ENCODE data around the gene FADS1. TPM values are rescaled to one million over a fixed set of nuclear protein-coding genes. Genes with fewer than 3 reads are reported as not detected.
A peak's percentile ranks its signal among the peaks of the same experiment; 100 is the strongest.

Gene FADS1
- total RNA-seq, 1 donor from 2014 or later: 74.6 TPM

DNA sequence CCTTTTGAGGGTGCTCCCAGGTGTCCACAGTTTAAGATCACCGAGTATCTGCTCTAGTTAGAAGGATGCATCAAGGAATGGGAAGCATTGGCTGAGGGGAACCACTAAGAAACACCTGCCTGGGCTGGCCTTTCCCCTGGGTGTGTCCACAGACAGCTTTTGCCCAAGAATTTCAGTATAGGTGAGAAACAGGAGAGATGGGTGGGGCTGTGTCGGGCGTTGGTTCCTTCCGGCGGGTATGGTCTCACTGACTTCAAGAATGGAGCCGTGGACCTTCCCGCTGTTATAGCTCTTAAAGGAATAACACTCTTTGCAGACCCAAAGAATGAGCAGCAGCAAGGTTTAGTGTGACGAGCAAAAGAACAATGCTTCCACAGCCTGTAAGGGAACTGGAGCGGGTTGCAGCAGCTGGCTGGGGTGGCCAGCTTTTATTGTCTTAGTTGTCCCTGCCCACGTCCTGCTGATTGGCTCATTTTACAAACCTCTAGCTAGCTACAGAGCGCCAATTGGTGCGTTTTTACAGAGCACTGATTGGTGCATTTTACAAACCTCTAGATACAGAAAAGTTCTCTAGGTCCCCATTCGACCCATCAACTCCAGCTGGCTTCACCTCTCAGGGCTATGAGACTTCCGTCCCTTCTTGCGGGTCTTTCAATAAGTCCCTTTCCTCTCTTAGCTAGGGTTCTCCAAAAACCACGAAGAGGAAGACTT is 2.4 kb downstream of the FADS1 start:
- Histone ChIP-seq H3K36me3 (ENCODE audit: insufficient read depth, low read length) (peaks cover 13% of the 10 kb centered on the region), H3K27me3 (ENCODE audit: insufficient read depth, low read length) (no peaks in the 10 kb centered on the region), H3K4me3 (ENCODE audit: insufficient read depth, low read depth, low read length) (peak overlapping the region; percentile 69), H4K20me1 (ENCODE audit: insufficient read depth, low read length) (no peaks in the 10 kb centered on the region), H3K9me3 (ENCODE audit: insufficient read depth, low read depth, low read length) (no peaks in the 10 kb centered on the region), H3K79me2 (ENCODE audit: insufficient read depth, low read length) (peaks cover 11% of the 10 kb centered on the region), H2AFZ (ENCODE audit: low read depth, low read length) (peak overlapping the region; percentile 74), H3K9ac (ENCODE audit: low read length) (peak overlapping the region; percentile 90), H3K27ac (ENCODE audit: low read depth, low read length) (peak overlapping the region; percentile 74), H3K4me1 (ENCODE audit: insufficient read depth, low read length) (peaks cover 12% of the 10 kb centered on the region), H3K4me2 (ENCODE audit: low read length) (peak overlapping the region; percentile 90)
- no peak for FAIRE-seq
- TF ChIP-seq, protein P1, sequence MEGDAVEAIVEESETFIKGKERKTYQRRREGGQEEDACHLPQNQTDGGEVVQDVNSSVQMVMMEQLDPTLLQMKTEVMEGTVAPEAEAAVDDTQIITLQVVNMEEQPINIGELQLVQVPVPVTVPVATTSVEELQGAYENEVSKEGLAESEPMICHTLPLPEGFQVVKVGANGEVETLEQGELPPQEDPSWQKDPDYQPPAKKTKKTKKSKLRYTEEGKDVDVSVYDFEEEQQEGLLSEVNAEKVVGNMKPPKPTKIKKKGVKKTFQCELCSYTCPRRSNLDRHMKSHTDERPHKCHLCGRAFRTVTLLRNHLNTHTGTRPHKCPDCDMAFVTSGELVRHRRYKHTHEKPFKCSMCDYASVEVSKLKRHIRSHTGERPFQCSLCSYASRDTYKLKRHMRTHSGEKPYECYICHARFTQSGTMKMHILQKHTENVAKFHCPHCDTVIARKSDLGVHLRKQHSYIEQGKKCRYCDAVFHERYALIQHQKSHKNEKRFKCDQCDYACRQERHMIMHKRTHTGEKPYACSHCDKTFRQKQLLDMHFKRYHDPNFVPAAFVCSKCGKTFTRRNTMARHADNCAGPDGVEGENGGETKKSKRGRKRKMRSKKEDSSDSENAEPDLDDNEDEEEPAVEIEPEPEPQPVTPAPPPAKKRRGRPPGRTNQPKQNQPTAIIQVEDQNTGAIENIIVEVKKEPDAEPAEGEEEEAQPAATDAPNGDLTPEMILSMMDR (IDR thresholded peaks at IDR 0.05; ENCODE audit: insufficient read depth, low read depth, low read length): no peak
- no peak for TF ChIP-seq EZH2 (IDR thresholded peaks at IDR 0.05; ENCODE audit: insufficient read depth, low read length)
- Mint-ChIP-seq H3K4me1 (ENCODE audit: low read depth, unreplicated experiment) (peaks cover 4% of the 10 kb centered on the region), H3K27ac (ENCODE audit: unreplicated experiment) (peak overlapping the region; percentile 95), H3K36me3 (ENCODE audit: low read depth, unreplicated experiment) (peaks cover 12% of the 10 kb centered on the region), H3K4me3 (ENCODE audit: unreplicated experiment) (peak overlapping the region; percentile 95), H3K27me3 (ENCODE audit: low read depth, unreplicated experiment) (no peaks in the 10 kb centered on the region), H3K9me3 (ENCODE audit: unreplicated experiment) (no peaks in the 10 kb centered on the region)
- DNase-seq (ENCODE audit: low read depth): peak; percentile 28

DNA sequence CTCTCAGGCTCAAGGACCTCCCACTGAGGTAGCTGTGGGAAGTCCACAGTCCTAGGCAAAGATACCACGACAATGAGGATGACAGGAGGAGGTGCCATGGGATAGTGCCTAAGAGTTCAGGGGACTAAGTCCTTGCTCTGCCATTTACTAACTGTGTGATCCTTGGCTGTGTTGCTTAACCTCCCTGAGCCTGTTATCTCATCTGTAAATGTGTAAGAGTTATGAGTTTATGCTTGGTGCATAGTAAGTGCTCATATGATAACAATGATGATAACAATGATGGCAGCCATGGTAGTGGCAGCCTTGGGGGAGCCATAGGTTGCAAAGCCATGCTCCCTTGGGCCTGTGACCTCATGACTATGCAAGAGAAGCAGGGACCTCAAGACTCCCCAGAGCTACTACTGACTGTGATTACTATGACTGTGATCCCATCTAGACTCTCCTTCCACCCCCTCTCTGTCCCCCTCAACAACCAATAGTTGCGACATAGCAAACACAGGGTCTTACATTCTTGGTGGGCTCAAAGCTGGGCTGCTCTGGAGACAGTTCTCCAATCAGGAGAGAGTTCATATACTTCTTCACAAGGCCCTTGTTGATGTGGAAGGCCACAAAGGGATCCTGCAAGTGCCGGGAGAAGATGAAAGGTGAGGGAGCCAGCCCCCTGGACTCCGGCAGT is 3.9 kb downstream of the FADS1 start:
- Histone ChIP-seq H3K36me3 (ENCODE audit: insufficient read depth, low read length) (peaks cover 13% of the 10 kb centered on the region), H3K4me1 (ENCODE audit: insufficient read depth, low read length) (peaks cover 12% of the 10 kb centered on the region), H3K9me3 (ENCODE audit: insufficient read depth, low read depth, low read length) (no peaks in the 10 kb centered on the region), H3K4me3 (ENCODE audit: insufficient read depth, low read depth, low read length) (no peak overlapping the region), H3K27me3 (ENCODE audit: insufficient read depth, low read length) (no peaks in the 10 kb centered on the region), H3K27ac (ENCODE audit: low read depth, low read length) (no peak overlapping the region), H3K9ac (ENCODE audit: low read length) (no peak overlapping the region), H3K4me2 (ENCODE audit: low read length) (no peak overlapping the region), H4K20me1 (ENCODE audit: insufficient read depth, low read length) (no peaks in the 10 kb centered on the region), H3K79me2 (ENCODE audit: insufficient read depth, low read length) (peaks cover 11% of the 10 kb centered on the region), H2AFZ (ENCODE audit: low read depth, low read length) (no peak overlapping the region)
- no peak overlapping the region for H3K27ac Mint-ChIP-seq (ENCODE audit: unreplicated experiment)
- DNase-seq (ENCODE audit: low read depth) (no peak), FAIRE-seq (no peak)
- H3K36me3 Mint-ChIP-seq (ENCODE audit: low read depth, unreplicated experiment): peaks cover 15% of the 10 kb centered on the region
- TF ChIP-seq, protein P1 (IDR thresholded peaks at IDR 0.05; ENCODE audit: insufficient read depth, low read depth, low read length): no peak
- no peak for TF ChIP-seq EZH2 (IDR thresholded peaks at IDR 0.05; ENCODE audit: insufficient read depth, low read length)
- H3K27me3 Mint-ChIP-seq (ENCODE audit: low read depth, unreplicated experiment): no peaks in the 10 kb centered on the region
- H3K9me3 Mint-ChIP-seq (ENCODE audit: unreplicated experiment): no peaks in the 10 kb centered on the region
- H3K4me1 Mint-ChIP-seq (ENCODE audit: low read depth, unreplicated experiment): peaks cover 4% of the 10 kb centered on the region
- no peak overlapping the region for H3K4me3 Mint-ChIP-seq (ENCODE audit: unreplicated experiment)

DNA sequence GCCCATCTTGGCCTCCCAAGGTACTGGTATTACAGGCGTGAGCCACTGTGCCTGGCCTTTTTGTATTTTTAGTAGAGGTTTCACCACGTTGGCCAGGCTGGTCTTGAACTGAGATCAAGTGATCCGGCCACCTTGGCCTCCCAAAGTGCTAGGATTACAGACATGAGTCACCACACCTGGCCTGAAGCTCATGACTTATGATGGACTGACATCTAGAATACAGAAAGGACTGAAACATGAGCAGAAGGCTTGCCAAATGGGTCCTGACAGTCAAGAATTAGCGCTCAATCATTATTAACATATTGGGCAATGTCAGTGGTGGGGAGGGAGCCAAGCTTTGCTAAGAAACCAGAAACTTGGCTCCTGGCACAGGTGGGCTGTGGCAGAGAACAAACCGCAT is 5.0 kb downstream of the FADS1 start:
- H3K4me1 Mint-ChIP-seq (ENCODE audit: low read depth, unreplicated experiment): no peaks in the 10 kb centered on the region
- peaks cover 3% of the 10 kb centered on the region for H3K4me1 ChIP-seq (ENCODE audit: insufficient read depth, low read length)
- no peak overlapping the region for H3K4me2 ChIP-seq (ENCODE audit: low read length)
- H3K79me2 ChIP-seq (ENCODE audit: insufficient read depth, low read length): peaks cover 11% of the 10 kb centered on the region
- H3K36me3 ChIP-seq (ENCODE audit: insufficient read depth, low read length): peaks cover 14% of the 10 kb centered on the region
- no peaks in the 10 kb centered on the region for H3K9me3 ChIP-seq (ENCODE audit: insufficient read depth, low read depth, low read length)
- H3K9ac ChIP-seq (ENCODE audit: low read length): no peak overlapping the region
- no peak overlapping the region for H3K27ac ChIP-seq (ENCODE audit: low read depth, low read length)
- no peak overlapping the region for H3K4me3 ChIP-seq (ENCODE audit: insufficient read depth, low read depth, low read length)
- no peak overlapping the region for H3K4me3 Mint-ChIP-seq (ENCODE audit: unreplicated experiment)
- peaks cover 20% of the 10 kb centered on the region for H3K36me3 Mint-ChIP-seq (ENCODE audit: low read depth, unreplicated experiment)
- H3K27me3 Mint-ChIP-seq (ENCODE audit: low read depth, unreplicated experiment): no peaks in the 10 kb centered on the region
- H3K27me3 ChIP-seq (ENCODE audit: insufficient read depth, low read length): no peaks in the 10 kb centered on the region
- TF ChIP-seq, protein P1 (IDR thresholded peaks at IDR 0.05; ENCODE audit: insufficient read depth, low read depth, low read length): no peak
- no peak for TF ChIP-seq EZH2 (IDR thresholded peaks at IDR 0.05; ENCODE audit: insufficient read depth, low read length)
- no peaks in the 10 kb centered on the region for H4K20me1 ChIP-seq (ENCODE audit: insufficient read depth, low read length)
- no peak overlapping the region for H2AFZ ChIP-seq (ENCODE audit: low read depth, low read length)
- FAIRE-seq (no peak), DNase-seq (ENCODE audit: low read depth) (no peak)
- no peaks in the 10 kb centered on the region for H3K9me3 Mint-ChIP-seq (ENCODE audit: unreplicated experiment)
- no peak overlapping the region for H3K27ac Mint-ChIP-seq (ENCODE audit: unreplicated experiment)

Measured in astrocyte (in vitro differentiated cells and primary cell).